HepG2 (cell line): Measurements from ENCODE around the gene TEX26. TPM values are rescaled to one million over a fixed set of nuclear protein-coding genes. Genes with fewer than 3 reads are reported as not detected.

Experiments used
- ATAC-seq: fragments of 200-7000 bp; cut with Tn5 transposase; 3 replicates; pipeline ENCODE4 v1.9.1; 2020; ENCODE audit warnings: mild to moderate bottlenecking, moderate library complexity
- BruUV-seq: library from RNA; stranded (reverse); fragments of 400-500 nt; replicated peaks from 2 replicates; lab custom pipeline; 2021; lab: Mats Ljungman, UMichigan
- CTCF ChIA-PET: fragments of 300-600 bp; formaldehyde crosslinking; extraction: SDS; loops from one replicate; lab custom pipeline; 2021; ENCODE audit warnings: low total read pairs, inconsistent platforms, low intra/inter-chr PET ratio; lab: Yijun Ruan, JAX
- POLR2A ChIA-PET: fragments of 350-600 bp; sonication (Branson Sonifier 250); formaldehyde crosslinking; loops from one replicate; lab custom pipeline; 2020; ENCODE audit warnings: antibody characterized with exemption, inconsistent platforms; lab: Yijun Ruan, JAX
- DNase-seq: peaks from one replicate; pipeline ENCODE4 v3.0.0-alpha.2; 2015; ENCODE audit warnings: low spot score
- FAIRE-seq: peaks from 3 replicates; lab custom pipeline; 2011; peaks lifted over from hg19 to GRCh38; lab: Jason Lieb, UNC
- H2AFZ ChIP-seq: one replicate; pipeline ENCODE4 v1.6.1; 2011; ENCODE audit warnings: low read length, inconsistent platforms
- H3K27ac ChIP-seq: fragments of 300-600 bp; 3 replicates; pipeline ENCODE4 v1.8.0; 2011; ENCODE audit warnings: mixed run types, mild to moderate bottlenecking, mixed read lengths, low read length, inconsistent platforms; ENCODE audit not compliant: insufficient read depth; ENCODE audit errors: extremely low read length
- H3K27me3 ChIP-seq, 2 experiments: fragments of 200-600 bp in 1 of 2; 2 replicates in 1 of 2; 3 replicates in 1 of 2; pipeline versions ENCODE4 v1.6.0 to v1.8.0; 2011; ENCODE audit warnings: low read length in 2 of 2, mild to moderate bottlenecking in 2 of 2, moderate library complexity in 2 of 2, inconsistent platforms in 1 of 2; ENCODE audit not compliant: insufficient read depth in 2 of 2, control insufficient read depth in 1 of 2
- H3K36me3 ChIP-seq, 2 experiments: fragments of 200-600 bp in 1 of 2; replicated peaks in 1 of 2; 2 replicates in 1 of 2; 3 replicates in 1 of 2; pipeline versions ENCODE4 v1.5.1 to v1.8.0; 2011; ENCODE audit warnings: low read length in 2 of 2, inconsistent platforms in 1 of 2; ENCODE audit not compliant: insufficient read depth in 2 of 2, control insufficient read depth in 1 of 2
- H3K4me1 ChIP-seq: 2 replicates; pipeline ENCODE4 v1.5.1; 2012; ENCODE audit warnings: low read length, inconsistent platforms; ENCODE audit not compliant: insufficient read depth
- H3K4me2 ChIP-seq: 2 replicates; pipeline ENCODE4 v1.6.0; 2011; ENCODE audit warnings: low read depth, low read length, inconsistent platforms
- H3K4me3 ChIP-seq, 3 experiments: fragments of 200-600 bp in 1 of 3; sonication (generic), shearing (Covaris generic) in 1 of 3; replicated peaks in 1 of 3; 2 replicates each; pipeline ENCODE4 v1.5.1; 2011 to 2016; ENCODE audit warnings: low read length in 3 of 3, inconsistent platforms in 2 of 3, low read depth in 2 of 3, mild to moderate bottlenecking in 2 of 3, control low read depth in 1 of 3, mixed read lengths in 1 of 3; ENCODE audit not compliant: insufficient read depth in 1 of 3
- H3K79me2 ChIP-seq: one replicate; pipeline ENCODE4 v1.6.1; 2011; ENCODE audit warnings: low read length, inconsistent platforms; ENCODE audit not compliant: insufficient read depth
- H3K9ac ChIP-seq: 2 replicates; pipeline ENCODE4 v1.6.0; 2011; ENCODE audit warnings: mild to moderate bottlenecking, low read depth, low read length, inconsistent platforms; ENCODE audit not compliant: insufficient read depth
- H3K9me3 ChIP-seq: 2 replicates; pipeline ENCODE4 v1.5.1; 2012; ENCODE audit warnings: mild to moderate bottlenecking, low read length
- H4K20me1 ChIP-seq: 2 replicates; pipeline ENCODE4 v1.6.0; 2011; ENCODE audit warnings: inconsistent platforms, mild to moderate bottlenecking, low read length, moderate library complexity; ENCODE audit not compliant: insufficient read depth
- JUNB ChIP-seq: sonication (generic); formaldehyde crosslinking; IDR thresholded peaks from 2 replicates; pipeline ENCODE4 v1.8.0; 2022; ENCODE audit warnings: missing genetic modification reagents, mild to moderate bottlenecking, borderline replicate concordance
- KLF15 ChIP-seq: sonication (generic); formaldehyde crosslinking; IDR thresholded peaks from 2 replicates; pipeline ENCODE4 v1.8.1; 2023; ENCODE audit warnings: borderline replicate concordance, mild to moderate bottlenecking, inconsistent platforms, missing genetic modification reagents, mixed read lengths
- MBNL3 ChIP-seq: fragments of 250-450 bp; sonication (Bioruptor Pico); conservative IDR thresholded peaks from 2 replicates; pipeline ENCODE4 v1.8.0; 2022; ENCODE audit warnings: mild to moderate bottlenecking, inconsistent platforms
- NBN ChIP-seq: fragments of 450-650 bp; conservative IDR thresholded peaks from 2 replicates; pipeline ENCODE4 v1.6.1; 2017
- POLR2A ChIP-seq, 2 experiments: IDR thresholded peaks; 2 replicates each; pipeline ENCODE4 v1.6.1; 2011; ENCODE audit warnings: low read depth in 2 of 2, low read length in 2 of 2, mild to moderate bottlenecking in 1 of 2, moderate library complexity in 1 of 2; ENCODE audit not compliant: insufficient read depth in 1 of 2
- POLR2AphosphoS5 ChIP-seq: IDR thresholded peaks from 2 replicates; pipeline ENCODE4 v1.6.1; 2012; ENCODE audit warnings: low read depth, low read length
- SMARCE1 ChIP-seq: fragments of 450-650 bp; IDR thresholded peaks from 2 replicates; pipeline ENCODE4 v1.6.1; 2017; ENCODE audit warnings: borderline replicate concordance
- TBP ChIP-seq: sonication (generic); formaldehyde crosslinking; IDR thresholded peaks from 2 replicates; pipeline ENCODE4 v1.5.0; 2020; ENCODE audit warnings: missing genetic modification reagents
- ZFYVE20 ChIP-seq: sonication (generic); formaldehyde crosslinking; IDR thresholded peaks from 2 replicates; pipeline ENCODE4 v1.8.0; 2023; ENCODE audit warnings: low read depth, mild to moderate bottlenecking, moderate library complexity, missing genetic modification reagents, borderline replicate concordance
- ZNF205 ChIP-seq: IDR thresholded peaks from 2 replicates; pipeline ENCODE4 v1.6.1; 2018; ENCODE audit warnings: missing biosample characterization, missing genetic modification reagents
- ZNF296 ChIP-seq: sonication (generic); formaldehyde crosslinking; conservative IDR thresholded peaks from 2 replicates; pipeline ENCODE4 v1.5.0; 2020; ENCODE audit warnings: mild to moderate bottlenecking, missing genetic modification reagents
- ZNF883 ChIP-seq: sonication (generic); formaldehyde crosslinking; IDR thresholded peaks from 2 replicates; pipeline ENCODE4 v1.5.1; 2020; ENCODE audit warnings: mild to moderate bottlenecking, missing genetic modification reagents; ENCODE audit errors: not compliant biosample characterization
- ZSCAN31 ChIP-seq: sonication (generic); formaldehyde crosslinking; IDR thresholded peaks from 2 replicates; pipeline ENCODE4 v1.5.0; 2020; ENCODE audit warnings: low read depth, mild to moderate bottlenecking, missing genetic modification reagents
- WGBS: methylation state at CpG from one replicate; pipeline ENCODE4 v1.1.6; 2017; ENCODE audit warnings: low lambda C conversion rate; 5-methylcytosine and 5-hydroxymethylcytosine counted together
- in situ Hi-C: cut with HindIII; loops from 2 replicates; pipeline ENCODE4 v1.10.0; 2017; ENCODE audit warnings: low pct_unique_long_range_greater_than_20kb; ENCODE audit not compliant: extremely low pct_ligation_motif_present
- intact Hi-C: fragments of 100-400 bp; cut with micrococcal nuclease; formaldehyde crosslinking; loops from one replicate; pipeline ENCODE4 v1.10.0; 2022; ENCODE audit not compliant: unreplicated experiment
- polyA plus RNA-seq, 8 experiments: library from polyadenylated mRNA; depleted of rRNA in 3 of 8; stranded (reverse) in 7 of 8; unstranded in 1 of 8; fragments of >200 nt; fragmentation: Illumina TruSeq in 4 of 8; extraction: Trizol in 4 of 8; gene quantifications; 2 replicates each; pipeline versions ENCODE4 v1.2.1 to v1.2.3, GENCODE V29; 2011 to 2016; ENCODE audit warnings: low read depth in 4 of 8, missing spikeins in 1 of 8, mixed read lengths in 1 of 8; ENCODE audit not compliant: insufficient read depth in 1 of 8
- total RNA-seq, 5 experiments: library from RNA; depleted of rRNA; stranded (reverse); fragments of >200 nt; fragmentation: Illumina TruSeq; extraction: Trizol; gene quantifications; 2 replicates each; pipeline ENCODE4 v1.2.3, GENCODE V29; 2016; ENCODE audit warnings: low read depth in 1 of 5
- TF ChIP-seq, protein P1 (sequence below): sonication (generic); formaldehyde crosslinking; IDR thresholded peaks from 2 replicates; pipeline ENCODE4 v1.4.0; 2020; ENCODE audit warnings: missing genetic modification reagents, borderline replicate concordance
- TF ChIP-seq, protein P2 (sequence below): IDR thresholded peaks from 2 replicates; pipeline ENCODE4 v1.6.1; 2016; ENCODE audit warnings: mild to moderate bottlenecking, missing biosample characterization, missing genetic modification reagents
- TF ChIP-seq, protein P3 (sequence below), 2 experiments: sonication (generic) in 1 of 2; formaldehyde crosslinking in 1 of 2; IDR thresholded peaks; 2 replicates each; pipeline versions ENCODE4 v1.6.1 to v1.9.0; 2014 to 2022; ENCODE audit warnings: antibody characterized with exemption in 1 of 2, borderline replicate concordance in 1 of 2, inconsistent platforms in 1 of 2, low read depth in 1 of 2, missing genetic modification reagents in 1 of 2

Gene TEX26
- total and polyA plus RNA-seq, 2 of the 13 experiments (the other 11 are each of a cell fraction or from before 2014, with no cell fraction given): not detected

GRCh38 chr13:31011901-31012654 is 79.6 kb downstream of the TEX26 start:
- Histone ChIP-seq H3K27ac (no peak overlapping the region), H3K36me3 (no peaks in the 10 kb centered on the region), H2AFZ (no peak overlapping the region), H3K4me3 (no peak overlapping the region), H3K4me1 (no peaks in the 10 kb centered on the region), H3K79me2 (no peaks in the 10 kb centered on the region), H3K4me2 (no peak overlapping the region), H3K9ac (no peak overlapping the region), H3K9me3 (no peaks in the 10 kb centered on the region), H4K20me1 (no peaks in the 10 kb centered on the region), H3K27me3 (peaks cover 0 to 1% of the 10 kb centered on the region in 2 experiments; a peak in 2 of 5 replicates)
- DNase-seq: no peak
- CTCF ChIA-PET: no interaction called here
- in situ Hi-C loops: no loop called here
- FAIRE-seq: no peak
- ATAC-seq: no peak
- POLR2A ChIA-PET: no interaction called here
- no TSS peak for BruUV-seq
- WGBS: 15% methylated on average over 7 of the region's 7 CpGs
- intact Hi-C loops: no loop called here
- TF ChIP-seq, protein P1, sequence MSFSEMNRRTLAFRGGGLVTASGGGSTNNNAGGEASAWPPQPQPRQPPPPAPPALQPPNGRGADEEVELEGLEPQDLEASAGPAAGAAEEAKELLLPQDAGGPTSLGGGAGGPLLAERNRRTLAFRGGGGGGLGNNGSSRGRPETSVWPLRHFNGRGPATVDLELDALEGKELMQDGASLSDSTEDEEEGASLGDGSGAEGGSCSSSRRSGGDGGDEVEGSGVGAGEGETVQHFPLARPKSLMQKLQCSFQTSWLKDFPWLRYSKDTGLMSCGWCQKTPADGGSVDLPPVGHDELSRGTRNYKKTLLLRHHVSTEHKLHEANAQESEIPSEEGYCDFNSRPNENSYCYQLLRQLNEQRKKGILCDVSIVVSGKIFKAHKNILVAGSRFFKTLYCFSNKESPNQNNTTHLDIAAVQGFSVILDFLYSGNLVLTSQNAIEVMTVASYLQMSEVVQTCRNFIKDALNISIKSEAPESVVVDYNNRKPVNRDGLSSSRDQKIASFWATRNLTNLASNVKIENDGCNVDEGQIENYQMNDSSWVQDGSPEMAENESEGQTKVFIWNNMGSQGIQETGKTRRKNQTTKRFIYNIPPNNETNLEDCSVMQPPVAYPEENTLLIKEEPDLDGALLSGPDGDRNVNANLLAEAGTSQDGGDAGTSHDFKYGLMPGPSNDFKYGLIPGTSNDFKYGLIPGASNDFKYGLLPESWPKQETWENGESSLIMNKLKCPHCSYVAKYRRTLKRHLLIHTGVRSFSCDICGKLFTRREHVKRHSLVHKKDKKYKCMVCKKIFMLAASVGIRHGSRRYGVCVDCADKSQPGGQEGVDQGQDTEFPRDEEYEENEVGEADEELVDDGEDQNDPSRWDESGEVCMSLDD: no peak
- TF ChIP-seq, protein P2, sequence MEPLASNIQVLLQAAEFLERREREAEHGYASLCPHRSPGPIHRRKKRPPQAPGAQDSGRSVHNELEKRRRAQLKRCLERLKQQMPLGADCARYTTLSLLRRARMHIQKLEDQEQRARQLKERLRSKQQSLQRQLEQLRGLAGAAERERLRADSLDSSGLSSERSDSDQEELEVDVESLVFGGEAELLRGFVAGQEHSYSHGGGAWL (CRISPR knock-in tag): no peak
- TF ChIP-seq SMARCE1: no peak
- TF ChIP-seq POLR2AphosphoS5: no peak
- TF ChIP-seq ZNF883: no peak
- no peak for TF ChIP-seq MBNL3 (CRISPR knock-in tag)
- TF ChIP-seq KLF15 (CRISPR knock-in tag): no peak
- TF ChIP-seq, protein P3, sequence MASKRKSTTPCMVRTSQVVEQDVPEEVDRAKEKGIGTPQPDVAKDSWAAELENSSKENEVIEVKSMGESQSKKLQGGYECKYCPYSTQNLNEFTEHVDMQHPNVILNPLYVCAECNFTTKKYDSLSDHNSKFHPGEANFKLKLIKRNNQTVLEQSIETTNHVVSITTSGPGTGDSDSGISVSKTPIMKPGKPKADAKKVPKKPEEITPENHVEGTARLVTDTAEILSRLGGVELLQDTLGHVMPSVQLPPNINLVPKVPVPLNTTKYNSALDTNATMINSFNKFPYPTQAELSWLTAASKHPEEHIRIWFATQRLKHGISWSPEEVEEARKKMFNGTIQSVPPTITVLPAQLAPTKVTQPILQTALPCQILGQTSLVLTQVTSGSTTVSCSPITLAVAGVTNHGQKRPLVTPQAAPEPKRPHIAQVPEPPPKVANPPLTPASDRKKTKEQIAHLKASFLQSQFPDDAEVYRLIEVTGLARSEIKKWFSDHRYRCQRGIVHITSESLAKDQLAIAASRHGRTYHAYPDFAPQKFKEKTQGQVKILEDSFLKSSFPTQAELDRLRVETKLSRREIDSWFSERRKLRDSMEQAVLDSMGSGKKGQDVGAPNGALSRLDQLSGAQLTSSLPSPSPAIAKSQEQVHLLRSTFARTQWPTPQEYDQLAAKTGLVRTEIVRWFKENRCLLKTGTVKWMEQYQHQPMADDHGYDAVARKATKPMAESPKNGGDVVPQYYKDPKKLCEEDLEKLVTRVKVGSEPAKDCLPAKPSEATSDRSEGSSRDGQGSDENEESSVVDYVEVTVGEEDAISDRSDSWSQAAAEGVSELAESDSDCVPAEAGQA (IDR thresholded peaks at IDR 0.05; ENCODE audit: low read depth): no peak
- TF ChIP-seq, protein P3 (CRISPR knock-in tag; IDR thresholded peaks at IDR 0.05; ENCODE audit: borderline replicate concordance): no peak
- TF ChIP-seq TBP (CRISPR knock-in tag): no peak
- no peak for TF ChIP-seq ZNF205 (CRISPR knock-in tag)
- TF ChIP-seq POLR2A (IDR thresholded peaks at IDR 0.05; ENCODE audit: insufficient read depth in 1 of 2, low read depth in 2 of 2, low read length in 2 of 2): no peak
- TF ChIP-seq ZNF296 (CRISPR knock-in tag): no peak
- TF ChIP-seq NBN: no peak
- TF ChIP-seq JUNB: no peak
- no peak for TF ChIP-seq ZSCAN31
- no peak for TF ChIP-seq ZFYVE20 (CRISPR knock-in tag)
